Right atrium auricular region (tissue), 2 donors: Measurements from ENCODE around the gene BICRA. TPM values are rescaled to one million over a fixed set of nuclear protein-coding genes. Genes with fewer than 3 reads are reported as not detected.
"Not testable (repeated sequence)": the region's sequence is repeated elsewhere in the genome, so short reads cannot be mapped to it uniquely, and the experiment has no call there.

Source experiments
- DNase-seq: peaks from one replicate; pipeline ENCODE4 v3.0.0-alpha.2; 2019; ENCODE audit warnings: low spot score
- H3K27ac ChIP-seq, 2 donors: fragments of 200-600 bp; sonication (generic); 1 replicate in 1 of 2; 2 replicates in 1 of 2; pipeline ENCODE4 v1.5.1; 2016 to 2019
- H3K27me3 ChIP-seq, 2 donors: fragments of 200-600 bp; sonication (generic); one replicate each; pipeline versions ENCODE4 v1.5.1 to v1.6.0; 2017 to 2019
- H3K36me3 ChIP-seq: fragments of 200-600 bp; sonication (generic); one replicate; pipeline ENCODE4 v1.5.1; 2016
- H3K4me1 ChIP-seq, 2 donors: fragments of 200-600 bp; sonication (generic); one replicate each; pipeline versions ENCODE4 v1.5.1 to v1.6.0; 2017 to 2019
- H3K4me3 ChIP-seq, 2 donors: fragments of 200-600 bp; sonication (generic); 1 replicate in 1 of 2; 2 replicates in 1 of 2; pipeline ENCODE4 v1.5.1; 2017 to 2019; ENCODE audit warnings: mild to moderate bottlenecking in 1 of 2, moderate library complexity in 1 of 2
- H3K9me3 ChIP-seq, 2 donors: fragments of 200-600 bp; sonication (generic); one replicate each; pipeline ENCODE4 v1.5.1; 2019
- total RNA-seq, 2 donors: library from RNA; depleted of rRNA; stranded (reverse); fragments of >200 nt; gene quantifications; one replicate each; pipeline ENCODE4 v1.1.0, GENCODE V29; 2016
- TF ChIP-seq, protein P1 (sequence below), 2 donors: fragments of 200-600 bp; sonication (generic); IDR thresholded peaks; one replicate each; pipeline ENCODE4 v1.5.1; 2019; ENCODE audit warnings: antibody characterized with exemption in 2 of 2

The BICRA gene
- total RNA-seq, 2 donors from 2014 or later: 7.0 to 12.6 TPM

DNA sequence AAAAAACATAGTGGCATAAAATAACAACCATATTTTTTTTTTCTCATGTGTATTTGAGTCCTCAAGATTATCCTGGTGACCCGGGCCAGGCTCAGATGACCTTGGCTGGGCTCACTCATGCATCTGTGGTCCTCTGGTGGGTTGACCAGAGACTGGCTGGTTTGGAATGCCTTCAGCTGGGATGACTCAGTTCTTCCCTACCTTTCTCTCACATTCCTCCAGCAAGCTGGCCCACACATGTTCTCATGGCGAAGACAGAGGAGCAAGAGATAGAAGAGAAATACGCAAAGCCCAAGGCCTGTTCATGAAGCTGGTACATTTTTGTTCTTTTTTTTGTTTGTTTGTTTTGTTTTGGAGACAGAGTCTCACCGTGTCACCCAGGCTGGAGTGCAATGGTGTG, 21.6 kb upstream of the BICRA start:
- TF ChIP-seq, protein P1, sequence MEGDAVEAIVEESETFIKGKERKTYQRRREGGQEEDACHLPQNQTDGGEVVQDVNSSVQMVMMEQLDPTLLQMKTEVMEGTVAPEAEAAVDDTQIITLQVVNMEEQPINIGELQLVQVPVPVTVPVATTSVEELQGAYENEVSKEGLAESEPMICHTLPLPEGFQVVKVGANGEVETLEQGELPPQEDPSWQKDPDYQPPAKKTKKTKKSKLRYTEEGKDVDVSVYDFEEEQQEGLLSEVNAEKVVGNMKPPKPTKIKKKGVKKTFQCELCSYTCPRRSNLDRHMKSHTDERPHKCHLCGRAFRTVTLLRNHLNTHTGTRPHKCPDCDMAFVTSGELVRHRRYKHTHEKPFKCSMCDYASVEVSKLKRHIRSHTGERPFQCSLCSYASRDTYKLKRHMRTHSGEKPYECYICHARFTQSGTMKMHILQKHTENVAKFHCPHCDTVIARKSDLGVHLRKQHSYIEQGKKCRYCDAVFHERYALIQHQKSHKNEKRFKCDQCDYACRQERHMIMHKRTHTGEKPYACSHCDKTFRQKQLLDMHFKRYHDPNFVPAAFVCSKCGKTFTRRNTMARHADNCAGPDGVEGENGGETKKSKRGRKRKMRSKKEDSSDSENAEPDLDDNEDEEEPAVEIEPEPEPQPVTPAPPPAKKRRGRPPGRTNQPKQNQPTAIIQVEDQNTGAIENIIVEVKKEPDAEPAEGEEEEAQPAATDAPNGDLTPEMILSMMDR (IDR thresholded peaks at IDR 0.05): no peak

DNA sequence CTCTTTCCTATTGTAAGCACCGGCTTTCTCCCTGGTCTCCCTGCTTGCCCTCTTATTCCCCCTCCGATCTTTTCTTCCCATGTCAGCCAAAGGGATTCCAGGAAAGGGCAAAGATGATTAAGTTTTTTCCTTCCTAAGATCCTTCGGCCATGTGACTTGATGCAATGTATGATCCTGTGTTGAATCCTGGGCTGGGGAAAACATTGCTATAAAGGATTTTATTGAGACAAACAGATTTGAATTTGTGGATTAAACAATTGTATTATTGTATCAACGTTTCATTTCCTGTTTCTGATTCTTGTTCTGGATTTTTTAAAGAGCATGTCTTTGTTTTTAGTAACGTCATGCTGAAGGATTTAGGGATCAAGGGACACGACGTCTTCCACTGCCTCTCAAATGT, 19.1 kb upstream of the BICRA start:
- TF ChIP-seq, protein P1 (IDR thresholded peaks at IDR 0.05): no peak
- H3K36me3 ChIP-seq: no peaks in the 10 kb centered on the region
- H3K27ac ChIP-seq: no peak overlapping the region
- no peak overlapping the region for H3K4me3 ChIP-seq
- H3K9me3 ChIP-seq: peaks cover 0 to 5% of the 10 kb centered on the region in 2 donors
- H3K4me1 ChIP-seq: no peaks in the 10 kb centered on the region
- H3K27me3 ChIP-seq: no peaks in the 10 kb centered on the region
- DNase-seq: no peak

More for the DNA sequence above, 21.6 kb upstream of the BICRA start:
- Histone ChIP-seq H3K9me3 (peaks cover 0 to 5% of the 10 kb centered on the region in 2 donors), H3K4me1 (no peaks in the 10 kb centered on the region), H3K27me3 (no peaks in the 10 kb centered on the region), H3K4me3 (no peak overlapping the region), H3K36me3 (no peaks in the 10 kb centered on the region), H3K27ac (no peak overlapping the region)
- DNase-seq: no peak

DNA sequence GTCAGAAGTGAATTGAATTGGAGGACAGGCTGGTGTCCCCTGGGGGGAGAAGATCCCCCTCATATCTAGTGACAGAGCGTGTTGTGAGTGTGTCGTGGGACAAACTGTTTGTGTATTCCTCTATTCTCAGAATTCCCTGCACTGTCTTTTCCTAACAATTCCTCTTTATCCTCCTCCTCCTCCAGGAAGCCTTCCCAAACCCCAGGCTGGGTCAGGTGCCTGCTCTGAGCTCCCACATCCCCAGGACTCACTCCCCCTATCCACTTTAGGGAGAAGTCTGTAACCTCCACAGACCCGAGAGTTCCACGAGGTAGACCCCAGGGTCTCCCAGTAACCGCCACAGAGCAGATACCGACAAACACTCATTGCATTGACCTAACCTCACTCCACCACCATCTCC, 15.1 kb upstream of the BICRA start:
- H3K9me3 ChIP-seq: no peaks in the 10 kb centered on the region
- no peaks in the 10 kb centered on the region for H3K27me3 ChIP-seq
- no peak for DNase-seq
- TF ChIP-seq, protein P1 (IDR thresholded peaks at IDR 0.05): no peak
- H3K36me3 ChIP-seq: no peaks in the 10 kb centered on the region
- H3K4me3 ChIP-seq: no peak overlapping the region
- H3K27ac ChIP-seq: no peak overlapping the region
- H3K4me1 ChIP-seq: peaks cover 0 to 8% of the 10 kb centered on the region in 2 donors

DNA sequence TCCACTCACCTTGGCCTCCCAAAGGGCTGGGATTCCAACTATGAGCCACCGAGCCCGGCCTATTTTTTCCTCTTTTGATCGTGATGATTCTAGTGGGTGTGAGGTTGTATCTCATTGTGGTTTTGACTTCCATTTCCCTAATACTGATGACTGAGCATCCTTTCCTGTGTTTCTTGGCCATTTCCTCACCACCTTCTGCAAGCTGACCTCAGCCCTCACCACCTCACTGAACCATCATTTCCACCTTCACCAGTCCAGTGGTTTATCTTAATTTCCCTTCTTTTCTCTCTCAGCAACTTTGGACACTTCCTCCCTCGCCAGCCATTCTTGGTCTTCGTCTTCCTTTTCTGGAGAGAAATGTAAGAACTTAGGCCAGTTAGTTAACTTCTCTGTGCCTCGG, 13.0 kb upstream of the BICRA start:
- DNase-seq: no peak
- Histone ChIP-seq H3K36me3 (no peaks in the 10 kb centered on the region), H3K27me3 (no peaks in the 10 kb centered on the region), H3K4me1 (peaks cover 0 to 22% of the 10 kb centered on the region in 2 donors), H3K9me3 (no peaks in the 10 kb centered on the region), H3K27ac (no peak overlapping the region), H3K4me3 (no peak overlapping the region)
- TF ChIP-seq, protein P1 (IDR thresholded peaks at IDR 0.05): no peak

DNA sequence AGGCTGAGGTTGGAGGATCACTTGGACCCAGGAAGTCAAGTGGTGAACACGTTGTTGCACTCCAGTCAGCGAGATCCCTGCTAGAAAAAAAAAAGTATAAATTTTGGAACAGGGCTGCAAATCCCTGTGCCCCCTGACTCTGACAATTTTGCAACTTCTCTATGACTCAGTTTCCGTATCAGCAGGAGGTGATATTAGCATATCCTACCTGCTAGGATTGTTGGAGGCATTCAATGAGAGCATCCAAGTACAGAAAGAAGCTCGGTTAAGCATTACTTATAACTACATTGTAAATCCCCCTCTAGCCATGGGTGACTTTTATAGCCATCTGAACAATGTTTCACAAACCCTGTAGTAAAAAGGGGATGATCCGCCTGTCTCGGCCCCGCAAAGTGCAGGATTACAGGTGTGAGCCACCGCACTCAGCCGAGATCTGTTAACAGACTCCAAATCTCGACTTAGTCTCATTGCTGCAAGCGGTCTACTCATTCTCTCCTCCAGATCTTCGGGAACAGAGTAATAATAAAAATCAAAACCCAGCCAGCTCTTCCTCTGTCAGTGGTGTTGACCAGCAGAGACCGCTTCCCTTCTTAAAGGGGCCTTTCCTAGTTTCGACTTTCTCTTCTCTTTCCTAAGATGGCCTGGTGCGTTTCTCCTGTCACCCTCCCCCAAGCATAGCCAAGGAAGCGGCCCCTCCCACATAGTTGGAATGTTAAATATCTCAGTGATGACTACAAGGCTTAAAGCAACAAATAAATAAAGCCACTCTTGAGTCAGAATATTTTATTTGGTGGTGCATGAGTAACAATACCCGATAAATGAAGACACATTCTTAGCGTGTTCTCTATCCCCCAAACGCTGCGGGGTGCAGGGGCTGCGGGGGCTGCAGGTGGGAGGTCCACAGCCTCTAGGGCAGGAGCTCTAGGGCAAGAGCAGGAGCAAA, 10.3 kb upstream of the BICRA start:
- DNase-seq: peak; percentile 81
- TF ChIP-seq, protein P1 (IDR thresholded peaks at IDR 0.05): no peak

DNA sequence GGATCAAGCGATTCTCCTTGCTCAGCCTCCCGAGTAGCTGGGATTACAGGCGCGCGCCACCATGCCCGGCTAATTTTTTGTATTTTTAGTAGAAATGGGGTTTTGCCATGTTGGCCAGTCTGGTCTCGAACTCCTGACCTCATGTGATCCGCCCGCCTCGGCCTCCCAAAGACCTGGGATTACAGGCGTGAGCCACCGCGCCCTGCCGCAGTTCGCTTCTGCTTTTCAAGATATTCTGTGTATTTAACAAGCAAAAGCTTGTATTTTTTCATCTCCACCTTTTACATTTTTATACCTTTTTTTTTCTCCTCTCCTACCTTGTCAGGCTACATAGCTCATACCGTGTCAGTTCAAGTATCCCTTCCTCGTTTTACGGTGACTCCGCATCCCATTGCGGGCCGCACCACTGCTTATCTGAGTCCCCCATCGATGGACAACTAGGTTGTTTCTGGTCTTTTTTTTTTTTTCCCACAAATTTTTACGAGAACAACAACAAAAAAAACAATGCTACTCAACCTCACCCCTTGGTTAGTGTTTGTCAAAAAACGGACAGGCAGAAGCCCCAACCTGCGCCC, 9.2 kb upstream of the BICRA start:
- H3K27me3 ChIP-seq, H3K36me3 ChIP-seq, H3K9me3 ChIP-seq, DNase-seq: not testable (repeated sequence)
- Histone ChIP-seq H3K4me3 (peak overlapping the region; percentile 32 to 65), H3K27ac (peak overlapping the region; percentile 69 to 89), H3K4me1 (peaks cover 0 to 24% of the 10 kb centered on the region in 2 donors)

More for the DNA sequence above, 10.3 kb upstream of the BICRA start:
- H3K4me1 ChIP-seq: peaks cover 0 to 24% of the 10 kb centered on the region in 2 donors
- no peaks in the 10 kb centered on the region for H3K36me3 ChIP-seq
- H3K4me3 ChIP-seq: peak overlapping the region; percentile 23 to 28
- no peaks in the 10 kb centered on the region for H3K9me3 ChIP-seq
- H3K27ac ChIP-seq: peak overlapping the region; percentile 61 to 89
- H3K27me3 ChIP-seq: no peaks in the 10 kb centered on the region
